GM12878 (cell line): ENCODE results near the gene TMEM132D. TPM values are rescaled to one million over a fixed set of nuclear protein-coding genes. Genes with fewer than 3 reads are reported as not detected.

Experiments used
- ATAC-seq: fragments of 200-7000 bp; cut with Tn5 transposase; 3 replicates; pipeline ENCODE4 v1.9.1; 2020; ENCODE audit warnings: mild to moderate bottlenecking, moderate library complexity
- BruUV-seq: library from RNA; stranded (reverse); fragments of 400-500 nt; replicated peaks from 2 replicates; lab custom pipeline; 2021; lab: Mats Ljungman, UMichigan
- CTCF ChIA-PET: fragments of 300-600 bp; sonication (Branson Sonifier 250); formaldehyde crosslinking; extraction: SDS; loops from one replicate; lab custom pipeline; 2021; ENCODE audit warnings: inconsistent platforms; lab: Yijun Ruan, JAX
- POLR2A ChIA-PET: fragments of 350-600 bp; formaldehyde crosslinking; extraction: SDS; loops from one replicate; lab custom pipeline; 2021; ENCODE audit warnings: inconsistent platforms; lab: Charles Lee
- RAD21 ChIA-PET: fragments of 300-600 bp; sonication (Branson Sonifier 250); formaldehyde crosslinking; loops from one replicate; lab custom pipeline; 2023; ENCODE audit warnings: antibody characterized with exemption; ENCODE audit not compliant: unreplicated experiment; lab: Charles Lee
- SMC1A ChIA-PET: fragments of 300-600 bp; sonication (Branson Sonifier 250); formaldehyde crosslinking; loops from one replicate; lab custom pipeline; 2023; ENCODE audit not compliant: unreplicated experiment, uncharacterized antibody; lab: Charles Lee
- DNase-seq: peaks from one replicate; pipeline ENCODE4 v3.0.0-alpha.2; 2011; ENCODE audit warnings: low read depth, low spot score
- FAIRE-seq: peaks from 3 replicates; lab custom pipeline; 2011; peaks lifted over from hg19 to GRCh38; lab: Jason Lieb, UNC
- H2AFZ ChIP-seq: 2 replicates; pipeline ENCODE4 v1.6.0; 2011; ENCODE audit warnings: low read depth, low read length, control low read depth; ENCODE audit not compliant: control insufficient read depth
- H3K27ac ChIP-seq: 2 replicates; pipeline ENCODE4 v1.5.1; 2011; ENCODE audit warnings: control low read depth; ENCODE audit not compliant: control insufficient read depth, insufficient read depth
- H3K27me3 ChIP-seq, 2 experiments: replicated peaks in 1 of 2; 2 replicates each; pipeline versions ENCODE4 v1.6.0 to v1.6.1; 2011; ENCODE audit warnings: low read length in 1 of 2; ENCODE audit not compliant: control insufficient read depth in 2 of 2, insufficient read depth in 2 of 2
- H3K36me3 ChIP-seq, 2 experiments: 2 replicates each; pipeline ENCODE4 v1.5.1; 2011; ENCODE audit warnings: low read length in 1 of 2; ENCODE audit not compliant: control insufficient read depth in 2 of 2, insufficient read depth in 2 of 2
- H3K4me1 ChIP-seq: 2 replicates; pipeline ENCODE4 v1.6.1; 2011; ENCODE audit warnings: mild to moderate bottlenecking, low read length, moderate library complexity, mixed read lengths; ENCODE audit not compliant: control insufficient read depth, insufficient read depth
- H3K4me2 ChIP-seq: 2 replicates; pipeline ENCODE4 v1.6.0; 2011; ENCODE audit warnings: control low read depth; ENCODE audit not compliant: control insufficient read depth, insufficient read depth
- H3K4me3 ChIP-seq: fragments of 200-600 bp; sonication (generic); 2 replicates; pipeline ENCODE4 v1.5.1; 2016
- H3K79me2 ChIP-seq: 2 replicates; pipeline ENCODE4 v1.6.0; 2011; ENCODE audit warnings: low read length; ENCODE audit not compliant: control insufficient read depth, insufficient read depth
- H3K9ac ChIP-seq: 2 replicates; pipeline ENCODE4 v1.8.0; 2011; ENCODE audit warnings: low read length, control low read depth, mixed read lengths; ENCODE audit not compliant: control insufficient read depth, insufficient read depth
- H3K9me3 ChIP-seq: replicated peaks from 3 replicates; pipeline ENCODE4 v1.5.1; 2011; ENCODE audit warnings: mild to moderate bottlenecking, low read length; ENCODE audit not compliant: control insufficient read depth, insufficient read depth
- H4K20me1 ChIP-seq: 2 replicates; pipeline ENCODE4 v1.6.0; 2011; ENCODE audit not compliant: control insufficient read depth, insufficient read depth
- BHLHE40 ChIP-seq, 2 experiments: fragments of 450-650 bp in 1 of 2; IDR thresholded peaks; 2 replicates each; pipeline ENCODE4 v1.6.1; 2011 to 2017; ENCODE audit warnings: low read depth in 2 of 2, borderline replicate concordance in 1 of 2, improper control_type of control experiment in 1 of 2, low read length in 1 of 2, mild to moderate bottlenecking in 1 of 2
- CBX3 ChIP-seq: fragments of 200-600 bp; sonication (generic); IDR thresholded peaks from 2 replicates; pipeline ENCODE4 v1.6.1; 2016; ENCODE audit warnings: low read depth, borderline replicate concordance
- CEBPB ChIP-seq, 2 experiments: fragments of 150-350 bp in 1 of 2; IDR thresholded peaks; 2 replicates each; pipeline ENCODE4 v1.6.1; 2012 to 2014; ENCODE audit warnings: low read depth in 2 of 2, low read length in 2 of 2, borderline replicate concordance in 1 of 2, inconsistent platforms in 1 of 2
- ELK1 ChIP-seq: IDR thresholded peaks from 2 replicates; pipeline ENCODE4 v1.6.1; 2012; ENCODE audit warnings: low read depth, low read length, improper control_type of control experiment
- IRF4 ChIP-seq: IDR thresholded peaks from 2 replicates; pipeline ENCODE4 v1.6.1; 2011; ENCODE audit warnings: low read depth, low read length
- NR2C2 ChIP-seq: IDR thresholded peaks from 2 replicates; pipeline ENCODE4 v1.6.1; 2011; ENCODE audit warnings: borderline replicate concordance, low read depth; ENCODE audit not compliant: control insufficient read depth, insufficient read length
- PAX5 ChIP-seq: IDR thresholded peaks from 2 replicates; pipeline ENCODE4 v1.6.1; 2011; ENCODE audit warnings: low read depth, low read length, borderline replicate concordance
- PML ChIP-seq: IDR thresholded peaks from 2 replicates; pipeline ENCODE4 v1.6.1; 2012; ENCODE audit warnings: low read length, inconsistent platforms
- RB1 ChIP-seq: fragments of 450-650 bp; formaldehyde crosslinking; IDR thresholded peaks from 2 replicates; pipeline ENCODE4 v1.6.1; 2017; ENCODE audit warnings: mild to moderate bottlenecking, borderline replicate concordance
- RBBP5 ChIP-seq: fragments of 200-600 bp; sonication (generic); conservative IDR thresholded peaks from 2 replicates; pipeline ENCODE4 v1.6.1; 2016
- SIN3A ChIP-seq: IDR thresholded peaks from 2 replicates; pipeline ENCODE4 v1.6.1; 2012; ENCODE audit warnings: low read depth, low read length, improper control_type of control experiment
- SP1 ChIP-seq: IDR thresholded peaks from one replicate; pipeline ENCODE4 v1.6.1; 2011; ENCODE audit warnings: low read depth, low read length
- SPI1 ChIP-seq: IDR thresholded peaks from 2 replicates; pipeline ENCODE4 v1.6.1; 2011; ENCODE audit warnings: low read depth, mild to moderate bottlenecking, low read length, moderate library complexity, borderline replicate concordance; ENCODE audit not compliant: insufficient read depth
- YY1 ChIP-seq: IDR thresholded peaks from 2 replicates; pipeline ENCODE4 v1.6.1; 2011; ENCODE audit warnings: low read depth, mild to moderate bottlenecking, low read length
- ZNF687 ChIP-seq: fragments of 450-650 bp; IDR thresholded peaks from 2 replicates; pipeline ENCODE4 v1.6.1; 2017; ENCODE audit warnings: mild to moderate bottlenecking, moderate library complexity
- WGBS: methylation state at CpG from one replicate; pipeline ENCODE4 v1.1.6; 2016; ENCODE audit warnings: low lambda C conversion rate; ENCODE audit not compliant: insufficient replicate concordance, insufficient coverage; ENCODE audit errors: missing lambda C conversion rate; 5-methylcytosine and 5-hydroxymethylcytosine counted together
- in situ Hi-C: fragments of 300-500 bp; cut with MboI; formaldehyde crosslinking; loops from 9 replicates; pipeline ENCODE4 v1.14.3; 2018; ENCODE audit warnings: mixed read lengths
- intact Hi-C: fragments of 100-400 bp; cut with micrococcal nuclease; formaldehyde crosslinking; loops from one replicate; pipeline ENCODE4 v1.14.2; 2022; ENCODE audit not compliant: unreplicated experiment
- polyA plus RNA-seq, 11 experiments: library from polyadenylated mRNA; depleted of rRNA in 4 of 11; unstranded in 6 of 11; stranded (reverse) in 5 of 11; fragments of >200 nt; fragmentation: Nextera tagmentation in 4 of 11; fragmentation: Illumina TruSeq in 1 of 11; extraction: Ambion mirVana in 4 of 11; extraction: Trizol in 1 of 11; gene quantifications; 1 replicate in 1 of 11; 2 replicates in 10 of 11; pipeline versions ENCODE4 v1.2.1 to v1.2.3, GENCODE V29; 2011 to 2016; ENCODE audit warnings: inconsistent platforms in 2 of 11, missing spikeins in 2 of 11, low read depth in 1 of 11
- total RNA-seq, 4 experiments: library from RNA; depleted of rRNA in 3 of 4; stranded (reverse); fragments of >200 nt in 3 of 4; fragmentation: Illumina TruSeq in 1 of 4; extraction: Trizol in 1 of 4; gene quantifications; 2 replicates each; pipeline versions ENCODE4 v1.2.1 to v1.2.3, GENCODE V29; 2013 to 2021

TMEM132D gene
- total and polyA plus RNA-seq, 10 of the 15 experiments (the other 5 are each of a cell fraction or from before 2014, with no cell fraction given) = under 0.01 to 0.12 (median 0.02) TPM; not detected in 3

GRCh38 chr12:129331356-129332085 is 572.3 kb downstream of the TMEM132D start:
- DNase-seq = no peak
- Histone ChIP-seq H3K9ac (no peak overlapping the region), H3K4me3 (no peak overlapping the region), H3K36me3 (no peaks in the 10 kb centered on the region), H3K79me2 (no peaks in the 10 kb centered on the region), H3K27me3 (no peaks in the 10 kb centered on the region), H3K9me3 (no peaks in the 10 kb centered on the region; the same call in 2 of the 3 replicates), H4K20me1 (no peaks in the 10 kb centered on the region), H3K27ac (no peak overlapping the region), H3K4me1 (no peaks in the 10 kb centered on the region), H3K4me2 (no peak overlapping the region), H2AFZ (no peak overlapping the region)
- ChIA-PET POLR2A (no interaction called here), SMC1A (interaction anchor here (0.5 kb wide), 1 partner anchor 543 kb away, joined by 3 read pairs; no protein-coding TSS in a partner anchor), CTCF (no interaction called here), RAD21 (no interaction called here)
- in situ Hi-C loops (no loop called here), intact Hi-C loops (no loop called here)
- no peak for FAIRE-seq
- WGBS = 0% methylated on average over 7 of the region's 7 CpGs
- no TSS peak for BruUV-seq
- TF ChIP-seq IRF4 = no peak
- no peak for TF ChIP-seq CEBPB (IDR thresholded peaks at IDR 0.05; ENCODE audit: borderline replicate concordance in 1 of 2, low read depth in 2 of 2, low read length in 2 of 2)
- TF ChIP-seq YY1 = no peak
- TF ChIP-seq ZNF687 = no peak
- TF ChIP-seq ELK1 = no peak
- no peak for TF ChIP-seq PAX5
- no peak for TF ChIP-seq CBX3
- TF ChIP-seq SP1 = no peak
- TF ChIP-seq NR2C2 = no peak
- no peak for TF ChIP-seq RB1
- TF ChIP-seq SPI1 = no peak
- no peak for TF ChIP-seq BHLHE40 (IDR thresholded peaks at IDR 0.05; ENCODE audit: borderline replicate concordance in 1 of 2, low read depth in 2 of 2, low read length in 1 of 2)
- no peak for TF ChIP-seq PML
- no peak for TF ChIP-seq SIN3A
- no peak for TF ChIP-seq RBBP5
- ATAC-seq = no peak
